RWPE1 (cell line): ENCODE results near the gene KRTAP12-4.
"Not testable (repeated sequence)": the region's sequence is repeated elsewhere in the genome, so short reads cannot be mapped to it uniquely, and the experiment has no call there.

Experiments
- CTCF ChIA-PET: fragments of 350-600 bp; sonication (Branson Sonifier 250); formaldehyde crosslinking; extraction: SDS; loops from one replicate; lab custom pipeline; 2021; lab: Yijun Ruan, JAX
- POLR2A ChIA-PET: fragments of 400-600 bp; formaldehyde crosslinking; extraction: SDS; loops from one replicate; lab custom pipeline; 2020; ENCODE audit warnings: antibody characterized with exemption; ENCODE audit not compliant: low non-redundant PET; lab: Yijun Ruan, JAX
- DNase-seq: peaks from one replicate; pipeline ENCODE4 v3.0.0; 2012; ENCODE audit warnings: low spot score
- H3K27ac ChIP-seq: fragments of 450-650 bp; 2 replicates; pipeline ENCODE4 v1.5.1; 2017
- CTCF ChIP-seq: fragments of 450-650 bp; conservative IDR thresholded peaks from 2 replicates; pipeline ENCODE4 v1.5.1; 2017; ENCODE audit warnings: low read depth, mild to moderate bottlenecking

The KRTAP12-4 gene

DNA sequence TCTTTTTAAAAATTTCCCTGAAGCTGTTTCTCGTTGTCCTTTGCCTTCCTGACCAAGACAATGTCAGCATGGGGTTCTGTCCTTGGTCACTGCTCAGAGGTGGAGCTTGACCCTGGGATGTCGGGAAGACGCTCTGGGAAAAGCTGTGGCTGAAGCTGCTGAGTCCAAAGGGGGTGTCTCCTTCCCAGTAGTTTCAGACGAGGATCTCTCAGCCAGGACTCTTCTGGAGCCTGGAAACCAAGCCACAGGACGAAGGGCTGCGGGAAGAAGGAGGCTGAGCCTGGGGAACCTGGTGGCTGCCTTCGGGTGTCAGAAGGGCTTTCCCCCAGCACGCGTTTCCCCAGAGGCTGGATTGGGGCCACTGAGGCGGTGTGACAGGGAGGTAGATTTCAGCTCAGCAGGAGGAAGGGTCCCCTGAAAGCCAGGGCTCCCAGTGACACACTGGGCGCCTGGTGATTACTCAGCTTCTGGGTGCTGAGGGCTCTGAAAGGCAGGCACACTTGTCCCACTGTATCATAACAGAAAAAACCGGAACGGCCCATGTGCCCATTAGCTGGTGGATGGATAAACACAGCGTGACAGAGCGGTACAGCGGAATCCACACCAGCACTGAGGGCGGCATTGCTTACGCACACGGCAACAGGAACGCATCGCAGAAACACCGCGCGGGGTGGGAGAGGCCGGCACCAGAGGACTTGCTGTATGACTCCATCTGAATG, 32.5 kb upstream of the KRTAP12-4 start:
- no peak for TF ChIP-seq CTCF
- no peak for DNase-seq
- H3K27ac ChIP-seq, result no peak overlapping the region
- POLR2A ChIA-PET, result no interaction called here
- CTCF ChIA-PET, result interaction anchor here (0.7 kb wide), 1 partner anchor 136 kb away, joined by 4 read pairs; no protein-coding TSS in a partner anchor

- ChIA-PET CTCF (no interaction called here), POLR2A (no interaction called here)
- no peak for DNase-seq
- no peak overlapping the region for H3K27ac ChIP-seq
- TF ChIP-seq CTCF, result no peak
These were observed 31.7 kb upstream of the KRTAP12-4 start for GRCh38 chr21:44686000-44686781.

DNA sequence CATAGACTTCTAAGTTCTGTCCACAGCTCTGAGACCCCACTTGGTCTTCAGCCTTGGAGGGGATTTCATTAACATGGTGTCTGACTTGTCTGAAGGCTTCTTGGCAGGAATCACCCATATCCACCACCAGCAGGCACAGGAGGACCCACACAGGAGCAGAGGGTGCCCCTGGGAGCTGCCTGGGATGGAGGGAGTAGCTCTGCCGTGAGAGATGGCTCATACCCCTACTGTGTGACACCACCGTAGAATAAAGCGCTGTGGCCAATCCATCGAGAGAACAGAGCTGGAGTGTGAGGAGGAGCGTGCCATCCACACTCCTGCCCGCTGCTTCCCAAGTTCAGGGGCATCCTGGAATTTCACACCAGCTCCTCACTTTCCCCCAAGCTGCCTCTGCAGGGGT, 30.6 kb upstream of the KRTAP12-4 start:
- CTCF ChIA-PET, POLR2A ChIA-PET: not testable (repeated sequence)

DNA sequence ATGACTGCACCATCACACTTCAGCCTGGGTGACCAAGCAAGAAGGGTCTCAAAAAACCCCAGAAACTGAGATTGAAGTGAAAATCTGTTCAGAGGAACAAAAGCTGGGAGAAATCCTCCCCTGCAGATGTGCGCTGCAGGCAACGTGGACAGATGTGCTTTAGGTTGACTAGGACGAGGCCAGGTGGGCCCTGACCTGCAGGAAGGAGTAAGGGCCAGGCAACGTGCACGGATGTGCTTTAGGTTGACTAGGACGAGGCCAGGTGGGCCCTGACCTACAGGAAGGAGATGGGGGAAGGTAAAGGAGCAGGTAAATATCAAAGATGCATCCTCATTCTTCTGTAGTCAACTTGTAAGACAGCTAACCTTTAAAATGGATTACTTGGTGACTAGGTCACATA, 30.0 kb upstream of the KRTAP12-4 start:
- no peak for DNase-seq
- CTCF ChIA-PET, result no interaction called here
- no peak overlapping the region for H3K27ac ChIP-seq
- TF ChIP-seq CTCF, result no peak
- POLR2A ChIA-PET, result no interaction called here

More for the DNA sequence above, 30.6 kb upstream of the KRTAP12-4 start:
- H3K27ac ChIP-seq, DNase-seq: not testable (repeated sequence)

GRCh38 chr21:44684077-44684476, 29.6 kb upstream of the KRTAP12-4 start:
- ChIA-PET CTCF (no interaction called here), POLR2A (no interaction called here)
- DNase-seq, result no peak
- no peak overlapping the region for H3K27ac ChIP-seq
- TF ChIP-seq CTCF, result no peak

DNA sequence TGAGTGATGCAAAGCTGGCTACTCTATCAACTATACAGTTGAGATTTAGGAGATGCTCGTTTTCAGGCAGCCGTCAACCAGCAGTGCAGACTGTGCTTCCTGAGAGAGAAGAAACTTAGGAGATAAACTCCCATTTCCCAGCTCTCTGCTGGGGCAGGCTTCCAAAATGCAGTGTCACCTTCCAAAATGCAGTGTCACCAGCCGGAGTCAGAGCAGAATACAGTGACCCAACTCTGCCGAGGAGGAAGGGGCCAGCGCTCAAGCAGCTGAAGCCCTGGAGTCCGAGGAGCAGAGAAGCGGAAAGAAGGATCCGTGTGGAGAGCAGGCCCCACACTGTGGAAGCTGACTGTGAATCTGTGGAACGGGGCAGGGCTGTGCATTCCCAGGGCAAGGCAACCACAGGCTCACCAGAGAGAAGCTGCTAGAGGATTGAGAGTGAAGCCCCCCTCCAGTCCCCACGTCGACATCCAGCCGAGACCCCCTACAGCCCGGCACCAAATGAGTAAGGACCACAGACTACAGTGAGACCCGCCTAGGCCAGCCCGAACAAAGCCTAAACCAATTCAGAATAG, 28.2 kb upstream of the KRTAP12-4 start:
- ChIA-PET CTCF (no interaction called here), POLR2A (no interaction called here)
- no peak for DNase-seq
- TF ChIP-seq CTCF, result no peak
- H3K27ac ChIP-seq, result no peak overlapping the region
